DND-41 (cell line): ENCODE data around the gene CLSTN2.

Experiments
- ATAC-seq: fragments of 200-7000 bp; cut with Tn5 transposase; 3 replicates; pipeline ENCODE4 v1.9.1; 2021; ENCODE audit warnings: low read depth; ENCODE audit not compliant: insufficient read depth
- DNase-seq: peaks from one replicate; pipeline ENCODE4 v3.0.0-alpha.2; 2020
- H2AFZ ChIP-seq: 2 replicates; pipeline ENCODE4 v1.6.0; 2012; ENCODE audit warnings: low read depth, low read length
- H3K27ac ChIP-seq: 2 replicates; pipeline ENCODE4 v1.5.1; 2012; ENCODE audit warnings: low read length, inconsistent platforms
- H3K27me3 ChIP-seq: fragments of 200-600 bp; sonication (generic); 2 replicates; pipeline ENCODE4 v1.6.0; 2012; ENCODE audit warnings: low read length, mild to moderate bottlenecking, inconsistent platforms; ENCODE audit not compliant: insufficient read depth, poor library complexity
- H3K36me3 ChIP-seq: 2 replicates; pipeline ENCODE4 v1.5.1; 2012; ENCODE audit warnings: low read length, inconsistent platforms; ENCODE audit not compliant: insufficient read depth
- H3K4me1 ChIP-seq: 2 replicates; pipeline ENCODE4 v1.5.1; 2012; ENCODE audit warnings: mild to moderate bottlenecking, low read length; ENCODE audit not compliant: insufficient read depth
- H3K4me2 ChIP-seq: 2 replicates; pipeline ENCODE4 v1.6.0; 2012; ENCODE audit warnings: mild to moderate bottlenecking, moderate library complexity, low read length, inconsistent platforms; ENCODE audit not compliant: insufficient read depth
- H3K4me3 ChIP-seq, 2 experiments: fragments of 200-600 bp in 1 of 2; shearing (Covaris generic) in 1 of 2; 2 replicates each; pipeline ENCODE4 v1.5.1; 2012 to 2016; ENCODE audit warnings: inconsistent platforms in 2 of 2, low read length in 2 of 2, mild to moderate bottlenecking in 2 of 2, low read depth in 1 of 2, moderate library complexity in 1 of 2
- H3K79me2 ChIP-seq: 2 replicates; pipeline ENCODE4 v1.6.0; 2012; ENCODE audit warnings: low read length, inconsistent platforms; ENCODE audit not compliant: insufficient read depth
- H3K9ac ChIP-seq: 2 replicates; pipeline ENCODE4 v1.6.0; 2012; ENCODE audit warnings: low read depth, mild to moderate bottlenecking, inconsistent platforms, low read length, moderate library complexity
- H3K9me3 ChIP-seq: 2 replicates; pipeline ENCODE4 v1.5.1; 2012; ENCODE audit warnings: low read length, moderate library complexity, mild to moderate bottlenecking, inconsistent platforms; ENCODE audit not compliant: insufficient read depth, severe bottlenecking
- H4K20me1 ChIP-seq: 2 replicates; pipeline ENCODE4 v1.6.0; 2012; ENCODE audit warnings: low read length; ENCODE audit not compliant: insufficient read depth
- EZH2 ChIP-seq: IDR thresholded peaks from 3 replicates; pipeline ENCODE4 v1.6.1; 2012; ENCODE audit warnings: borderline replicate concordance, low read depth, mild to moderate bottlenecking, moderate library complexity, low read length, inconsistent platforms; ENCODE audit not compliant: severe bottlenecking
- TF ChIP-seq, protein P1 (sequence below): IDR thresholded peaks from 2 replicates; pipeline ENCODE4 v1.5.1; 2012; ENCODE audit warnings: borderline replicate concordance, low read length, moderate library complexity, mild to moderate bottlenecking; ENCODE audit not compliant: poor library complexity, severe bottlenecking; ENCODE audit errors: extremely low read depth

The CLSTN2 gene

GRCh38 chr3:139974809-139975425 is 39.9 kb downstream of the CLSTN2 start:
- no peak overlapping the region for H3K4me2 ChIP-seq
- TF ChIP-seq, protein P1, sequence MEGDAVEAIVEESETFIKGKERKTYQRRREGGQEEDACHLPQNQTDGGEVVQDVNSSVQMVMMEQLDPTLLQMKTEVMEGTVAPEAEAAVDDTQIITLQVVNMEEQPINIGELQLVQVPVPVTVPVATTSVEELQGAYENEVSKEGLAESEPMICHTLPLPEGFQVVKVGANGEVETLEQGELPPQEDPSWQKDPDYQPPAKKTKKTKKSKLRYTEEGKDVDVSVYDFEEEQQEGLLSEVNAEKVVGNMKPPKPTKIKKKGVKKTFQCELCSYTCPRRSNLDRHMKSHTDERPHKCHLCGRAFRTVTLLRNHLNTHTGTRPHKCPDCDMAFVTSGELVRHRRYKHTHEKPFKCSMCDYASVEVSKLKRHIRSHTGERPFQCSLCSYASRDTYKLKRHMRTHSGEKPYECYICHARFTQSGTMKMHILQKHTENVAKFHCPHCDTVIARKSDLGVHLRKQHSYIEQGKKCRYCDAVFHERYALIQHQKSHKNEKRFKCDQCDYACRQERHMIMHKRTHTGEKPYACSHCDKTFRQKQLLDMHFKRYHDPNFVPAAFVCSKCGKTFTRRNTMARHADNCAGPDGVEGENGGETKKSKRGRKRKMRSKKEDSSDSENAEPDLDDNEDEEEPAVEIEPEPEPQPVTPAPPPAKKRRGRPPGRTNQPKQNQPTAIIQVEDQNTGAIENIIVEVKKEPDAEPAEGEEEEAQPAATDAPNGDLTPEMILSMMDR: no peak
- no peak for TF ChIP-seq EZH2
- H4K20me1 ChIP-seq: no peaks in the 10 kb centered on the region
- H3K79me2 ChIP-seq: no peaks in the 10 kb centered on the region
- peaks cover 6% of the 10 kb centered on the region for H3K27me3 ChIP-seq
- H3K9me3 ChIP-seq: no peaks in the 10 kb centered on the region
- DNase-seq: no peak
- no peak overlapping the region for H3K27ac ChIP-seq
- H3K4me3 ChIP-seq: no peak overlapping the region
- no peaks in the 10 kb centered on the region for H3K36me3 ChIP-seq
- H3K9ac ChIP-seq: no peak overlapping the region
- no peaks in the 10 kb centered on the region for H3K4me1 ChIP-seq
- no peak overlapping the region for H2AFZ ChIP-seq
- ATAC-seq: no peak

- ATAC-seq: no peak
These were observed 40.8 kb downstream of the CLSTN2 start for GRCh38 chr3:139975594-139976365.

DNA sequence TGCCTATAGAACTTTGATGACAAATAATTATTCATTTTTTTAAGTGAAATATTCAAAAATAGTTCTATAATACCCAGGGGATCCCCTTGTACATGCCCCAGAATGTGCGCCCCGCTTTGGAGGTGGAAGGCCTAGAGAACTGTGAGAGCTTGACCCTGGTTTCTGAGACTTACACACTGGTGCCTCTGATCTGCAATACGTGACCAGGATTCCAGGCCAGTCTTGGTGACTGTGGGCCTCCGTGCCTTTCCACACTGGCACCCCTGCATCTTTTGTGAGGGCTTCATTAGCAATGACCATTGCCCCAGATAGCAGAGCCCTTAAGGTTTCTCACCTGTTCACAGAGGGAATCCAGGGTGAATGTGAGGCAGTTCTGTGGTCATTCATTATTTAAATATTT is 44.0 kb downstream of the CLSTN2 start:
- DNase-seq (no peak), ATAC-seq (no peak)
- no peaks in the 10 kb centered on the region for H4K20me1 ChIP-seq
- no peak overlapping the region for H3K4me2 ChIP-seq
- H3K27me3 ChIP-seq: peaks cover 2% of the 10 kb centered on the region
- H3K9ac ChIP-seq: no peak overlapping the region
- H3K4me1 ChIP-seq: no peaks in the 10 kb centered on the region
- H3K79me2 ChIP-seq: no peaks in the 10 kb centered on the region
- no peak overlapping the region for H3K27ac ChIP-seq
- no peak overlapping the region for H3K4me3 ChIP-seq
- no peak overlapping the region for H2AFZ ChIP-seq
- TF ChIP-seq EZH2: no peak
- TF ChIP-seq, protein P1: no peak
- no peaks in the 10 kb centered on the region for H3K9me3 ChIP-seq
- H3K36me3 ChIP-seq: no peaks in the 10 kb centered on the region

More at GRCh38 chr3:139975594-139976365, 40.8 kb downstream of the CLSTN2 start:
- Histone ChIP-seq H3K9ac (no peak overlapping the region), H3K36me3 (no peaks in the 10 kb centered on the region), H3K27ac (no peak overlapping the region), H2AFZ (no peak overlapping the region), H4K20me1 (no peaks in the 10 kb centered on the region), H3K4me3 (no peak overlapping the region), H3K27me3 (peaks cover 5% of the 10 kb centered on the region), H3K4me1 (no peaks in the 10 kb centered on the region), H3K4me2 (no peak overlapping the region), H3K79me2 (no peaks in the 10 kb centered on the region), H3K9me3 (no peaks in the 10 kb centered on the region)
- no peak for DNase-seq
- TF ChIP-seq, protein P1: no peak
- no peak for TF ChIP-seq EZH2
